Fibroblast of lung (primary cell): ENCODE measurements around the gene BBIP1.

ENCODE experiments used
- CTCF ChIP-seq, 2 donors: IDR thresholded peaks in 1 of 2; conservative IDR thresholded peaks in 1 of 2; 1 replicate in 1 of 2; 2 replicates in 1 of 2; pipeline ENCODE4 v1.5.1; 2011 to 2012; ENCODE audit warnings: low read length in 2 of 2, control low read depth in 1 of 2, inconsistent platforms in 1 of 2, low read depth in 1 of 2, mild to moderate bottlenecking in 1 of 2
- EZH2 ChIP-seq: IDR thresholded peaks from 2 replicates; pipeline ENCODE4 v1.5.1; 2012; ENCODE audit warnings: low read length, control low read depth, mild to moderate bottlenecking; ENCODE audit errors: missing control alignments

GRCh38 chr10:110883924-110884323, 35.1 kb downstream of the BBIP1 start:
- TF ChIP-seq CTCF (conservative IDR thresholded peaks at IDR 0.05 in 1 of 2, IDR thresholded peaks at IDR 0.05 in 1 of 2; ENCODE audit: low read depth in 1 of 2, low read length in 2 of 2) (no peak), EZH2 (no peak)
